K562 (cell line): ENCODE data around the gene RAB3GAP2. TPM values are rescaled to one million over a fixed set of nuclear protein-coding genes. Genes with fewer than 3 reads are reported as not detected.

Experiments used
- BRD9 ChIP-seq: fragments of 450-650 bp; IDR thresholded peaks from 2 replicates; pipeline ENCODE4 v1.6.1; 2018; ENCODE audit warnings: low read depth; ENCODE audit not compliant: partially characterized antibody
- EP300 ChIP-seq: IDR thresholded peaks from 2 replicates; pipeline ENCODE4 v1.6.1; 2012; ENCODE audit warnings: low read length, improper control_type of control experiment
- ETV1 ChIP-seq: fragments of 450-650 bp; conservative IDR thresholded peaks from 2 replicates; pipeline ENCODE4 v1.6.1; 2016; ENCODE audit warnings: missing genetic modification characterization, control low read depth, low read depth, missing compliant biosample characterization
- FOS ChIP-seq: IDR thresholded peaks from 3 replicates; pipeline ENCODE4 v1.6.1; 2011; ENCODE audit not compliant: insufficient read length; ENCODE audit errors: extremely low read depth
- PRPF4 ChIP-seq: fragments of 200-400 bp; formaldehyde crosslinking; IDR thresholded peaks from one replicate; pipeline ENCODE4 v1.6.1; 2017; ENCODE audit warnings: low read length, low read depth, mild to moderate bottlenecking; ENCODE audit not compliant: insufficient read depth, poor library complexity, severe bottlenecking
- RCOR1 ChIP-seq, 2 experiments: IDR thresholded peaks; 2 replicates each; pipeline ENCODE4 v1.6.1; 2012; ENCODE audit warnings: low read depth in 2 of 2, low read length in 2 of 2, borderline replicate concordance in 1 of 2, improper control_type of control experiment in 1 of 2
- SMARCE1 ChIP-seq: fragments of 450-650 bp; IDR thresholded peaks from 2 replicates; pipeline ENCODE4 v1.7.1; 2016; ENCODE audit warnings: mild to moderate bottlenecking
- SNRNP70 ChIP-seq: fragments of 200-400 bp; formaldehyde crosslinking; optimal IDR thresholded peaks from 2 replicates; pipeline ENCODE3; 2017; ENCODE audit warnings: low read depth, low read length
- SOX6 ChIP-seq: fragments of 450-650 bp; IDR thresholded peaks from 2 replicates; pipeline ENCODE4 v1.6.1; 2014; ENCODE audit warnings: mild to moderate bottlenecking
- SREBF2 ChIP-seq: sonication (generic); formaldehyde crosslinking; IDR thresholded peaks from 2 replicates; pipeline ENCODE4 v1.4.0; 2020; ENCODE audit warnings: mild to moderate bottlenecking, missing genetic modification reagents
- TAF1 ChIP-seq: IDR thresholded peaks from 2 replicates; pipeline ENCODE4 v1.6.1; 2011; ENCODE audit warnings: mild to moderate bottlenecking, low read length, moderate library complexity; ENCODE audit not compliant: insufficient read depth, control insufficient read depth, severe bottlenecking; ENCODE audit errors: extremely low read depth
- TEAD4 ChIP-seq, 2 experiments: sonication (generic) in 1 of 2; formaldehyde crosslinking in 1 of 2; IDR thresholded peaks; 2 replicates each; pipeline versions ENCODE4 v1.6.1 to v1.8.0; 2012 to 2022; ENCODE audit warnings: borderline replicate concordance in 1 of 2, inconsistent platforms in 1 of 2, low read length in 1 of 2, mild to moderate bottlenecking in 1 of 2, missing genetic modification reagents in 1 of 2
- ZNF165 ChIP-seq: fragments of 250-450 bp; sonication (Bioruptor Pico); IDR thresholded peaks from 2 replicates; pipeline ENCODE4 v1.4.0; 2020; ENCODE audit warnings: borderline replicate concordance
- polyA plus RNA-seq, 8 experiments: library from polyadenylated mRNA; depleted of rRNA in 4 of 8; stranded (reverse) in 5 of 8; unstranded in 3 of 8; fragments of >200 nt; fragmentation: Nextera tagmentation in 2 of 8; fragmentation: Illumina TruSeq in 1 of 8; extraction: Ambion mirVana in 2 of 8; extraction: Trizol in 1 of 8; gene quantifications; 2 replicates each; pipeline versions ENCODE4 v1.2.1 to v1.2.3, GENCODE V29; 2011 to 2014; ENCODE audit warnings: inconsistent platforms in 1 of 8, missing spikeins in 1 of 8
- total RNA-seq, 7 experiments: library from RNA; depleted of rRNA in 6 of 7; stranded (reverse); fragments of >200 nt in 6 of 7; fragmentation: Illumina TruSeq in 2 of 7; extraction: Trizol in 2 of 7; gene quantifications; 2 replicates each; pipeline versions ENCODE4 v1.2.1 to v1.2.3, GENCODE V29; 2011 to 2021; ENCODE audit warnings: low replicate concordance in 1 of 7
- TF ChIP-seq, protein P1 (sequence below): fragments of 200-600 bp; sonication (generic); IDR thresholded peaks from one replicate; pipeline ENCODE4 v1.6.1; 2012; ENCODE audit warnings: mild to moderate bottlenecking, low read depth, low read length, inconsistent platforms
- TF ChIP-seq, protein P2 (sequence below): fragments of 450-650 bp; conservative IDR thresholded peaks from 2 replicates; pipeline ENCODE4 v1.6.1; 2016; ENCODE audit warnings: missing genetic modification characterization, low read depth, mild to moderate bottlenecking, missing compliant biosample characterization, moderate library complexity

Gene RAB3GAP2
- total and polyA plus RNA-seq, 9 of the 15 experiments (the other 6 are each of a cell fraction or from before 2014, with no cell fraction given), result 14.1 to 69.1 (median 32.2) TPM

DNA sequence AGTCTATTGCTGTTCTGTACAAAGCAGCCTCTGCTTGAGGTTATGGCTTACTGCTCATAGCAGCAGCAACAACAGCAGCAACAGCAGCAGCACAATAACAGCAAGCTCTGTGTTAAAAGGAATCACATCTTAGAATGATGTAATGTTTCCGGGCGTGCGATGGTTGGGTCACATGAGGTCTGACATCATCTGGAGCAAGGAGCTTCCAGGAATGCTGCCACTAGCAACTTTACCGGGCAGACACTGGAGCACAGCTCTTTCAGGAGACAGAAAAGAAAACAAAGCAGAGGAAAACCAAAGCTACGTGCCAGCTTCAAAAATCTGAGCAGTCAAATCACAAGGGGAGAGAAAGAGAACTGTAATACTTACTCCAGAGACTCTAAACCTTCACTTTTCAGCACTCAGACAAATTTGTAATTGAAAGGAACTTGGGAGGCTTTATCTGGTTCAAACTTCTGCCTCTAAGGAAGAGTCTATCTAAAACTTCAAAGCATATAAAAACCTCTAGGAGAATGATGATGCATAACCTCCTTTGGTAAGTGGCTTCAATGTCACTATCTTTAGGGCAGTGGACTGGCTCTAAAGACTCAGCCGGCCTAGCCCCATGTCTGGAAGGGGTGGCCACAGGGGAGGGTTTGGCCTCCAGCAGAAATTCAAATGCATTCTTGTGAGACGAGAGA, 28.3 kb upstream of the RAB3GAP2 start (continued):
- TF ChIP-seq, protein P1, sequence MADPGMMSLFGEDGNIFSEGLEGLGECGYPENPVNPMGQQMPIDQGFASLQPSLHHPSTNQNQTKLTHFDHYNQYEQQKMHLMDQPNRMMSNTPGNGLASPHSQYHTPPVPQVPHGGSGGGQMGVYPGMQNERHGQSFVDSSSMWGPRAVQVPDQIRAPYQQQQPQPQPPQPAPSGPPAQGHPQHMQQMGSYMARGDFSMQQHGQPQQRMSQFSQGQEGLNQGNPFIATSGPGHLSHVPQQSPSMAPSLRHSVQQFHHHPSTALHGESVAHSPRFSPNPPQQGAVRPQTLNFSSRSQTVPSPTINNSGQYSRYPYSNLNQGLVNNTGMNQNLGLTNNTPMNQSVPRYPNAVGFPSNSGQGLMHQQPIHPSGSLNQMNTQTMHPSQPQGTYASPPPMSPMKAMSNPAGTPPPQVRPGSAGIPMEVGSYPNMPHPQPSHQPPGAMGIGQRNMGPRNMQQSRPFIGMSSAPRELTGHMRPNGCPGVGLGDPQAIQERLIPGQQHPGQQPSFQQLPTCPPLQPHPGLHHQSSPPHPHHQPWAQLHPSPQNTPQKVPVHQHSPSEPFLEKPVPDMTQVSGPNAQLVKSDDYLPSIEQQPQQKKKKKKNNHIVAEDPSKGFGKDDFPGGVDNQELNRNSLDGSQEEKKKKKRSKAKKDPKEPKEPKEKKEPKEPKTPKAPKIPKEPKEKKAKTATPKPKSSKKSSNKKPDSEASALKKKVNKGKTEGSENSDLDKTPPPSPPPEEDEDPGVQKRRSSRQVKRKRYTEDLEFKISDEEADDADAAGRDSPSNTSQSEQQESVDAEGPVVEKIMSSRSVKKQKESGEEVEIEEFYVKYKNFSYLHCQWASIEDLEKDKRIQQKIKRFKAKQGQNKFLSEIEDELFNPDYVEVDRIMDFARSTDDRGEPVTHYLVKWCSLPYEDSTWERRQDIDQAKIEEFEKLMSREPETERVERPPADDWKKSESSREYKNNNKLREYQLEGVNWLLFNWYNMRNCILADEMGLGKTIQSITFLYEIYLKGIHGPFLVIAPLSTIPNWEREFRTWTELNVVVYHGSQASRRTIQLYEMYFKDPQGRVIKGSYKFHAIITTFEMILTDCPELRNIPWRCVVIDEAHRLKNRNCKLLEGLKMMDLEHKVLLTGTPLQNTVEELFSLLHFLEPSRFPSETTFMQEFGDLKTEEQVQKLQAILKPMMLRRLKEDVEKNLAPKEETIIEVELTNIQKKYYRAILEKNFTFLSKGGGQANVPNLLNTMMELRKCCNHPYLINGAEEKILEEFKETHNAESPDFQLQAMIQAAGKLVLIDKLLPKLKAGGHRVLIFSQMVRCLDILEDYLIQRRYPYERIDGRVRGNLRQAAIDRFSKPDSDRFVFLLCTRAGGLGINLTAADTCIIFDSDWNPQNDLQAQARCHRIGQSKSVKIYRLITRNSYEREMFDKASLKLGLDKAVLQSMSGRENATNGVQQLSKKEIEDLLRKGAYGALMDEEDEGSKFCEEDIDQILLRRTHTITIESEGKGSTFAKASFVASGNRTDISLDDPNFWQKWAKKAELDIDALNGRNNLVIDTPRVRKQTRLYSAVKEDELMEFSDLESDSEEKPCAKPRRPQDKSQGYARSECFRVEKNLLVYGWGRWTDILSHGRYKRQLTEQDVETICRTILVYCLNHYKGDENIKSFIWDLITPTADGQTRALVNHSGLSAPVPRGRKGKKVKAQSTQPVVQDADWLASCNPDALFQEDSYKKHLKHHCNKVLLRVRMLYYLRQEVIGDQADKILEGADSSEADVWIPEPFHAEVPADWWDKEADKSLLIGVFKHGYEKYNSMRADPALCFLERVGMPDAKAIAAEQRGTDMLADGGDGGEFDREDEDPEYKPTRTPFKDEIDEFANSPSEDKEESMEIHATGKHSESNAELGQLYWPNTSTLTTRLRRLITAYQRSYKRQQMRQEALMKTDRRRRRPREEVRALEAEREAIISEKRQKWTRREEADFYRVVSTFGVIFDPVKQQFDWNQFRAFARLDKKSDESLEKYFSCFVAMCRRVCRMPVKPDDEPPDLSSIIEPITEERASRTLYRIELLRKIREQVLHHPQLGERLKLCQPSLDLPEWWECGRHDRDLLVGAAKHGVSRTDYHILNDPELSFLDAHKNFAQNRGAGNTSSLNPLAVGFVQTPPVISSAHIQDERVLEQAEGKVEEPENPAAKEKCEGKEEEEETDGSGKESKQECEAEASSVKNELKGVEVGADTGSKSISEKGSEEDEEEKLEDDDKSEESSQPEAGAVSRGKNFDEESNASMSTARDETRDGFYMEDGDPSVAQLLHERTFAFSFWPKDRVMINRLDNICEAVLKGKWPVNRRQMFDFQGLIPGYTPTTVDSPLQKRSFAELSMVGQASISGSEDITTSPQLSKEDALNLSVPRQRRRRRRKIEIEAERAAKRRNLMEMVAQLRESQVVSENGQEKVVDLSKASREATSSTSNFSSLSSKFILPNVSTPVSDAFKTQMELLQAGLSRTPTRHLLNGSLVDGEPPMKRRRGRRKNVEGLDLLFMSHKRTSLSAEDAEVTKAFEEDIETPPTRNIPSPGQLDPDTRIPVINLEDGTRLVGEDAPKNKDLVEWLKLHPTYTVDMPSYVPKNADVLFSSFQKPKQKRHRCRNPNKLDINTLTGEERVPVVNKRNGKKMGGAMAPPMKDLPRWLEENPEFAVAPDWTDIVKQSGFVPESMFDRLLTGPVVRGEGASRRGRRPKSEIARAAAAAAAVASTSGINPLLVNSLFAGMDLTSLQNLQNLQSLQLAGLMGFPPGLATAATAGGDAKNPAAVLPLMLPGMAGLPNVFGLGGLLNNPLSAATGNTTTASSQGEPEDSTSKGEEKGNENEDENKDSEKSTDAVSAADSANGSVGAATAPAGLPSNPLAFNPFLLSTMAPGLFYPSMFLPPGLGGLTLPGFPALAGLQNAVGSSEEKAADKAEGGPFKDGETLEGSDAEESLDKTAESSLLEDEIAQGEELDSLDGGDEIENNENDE, result no peak
- TF ChIP-seq, protein P2, sequence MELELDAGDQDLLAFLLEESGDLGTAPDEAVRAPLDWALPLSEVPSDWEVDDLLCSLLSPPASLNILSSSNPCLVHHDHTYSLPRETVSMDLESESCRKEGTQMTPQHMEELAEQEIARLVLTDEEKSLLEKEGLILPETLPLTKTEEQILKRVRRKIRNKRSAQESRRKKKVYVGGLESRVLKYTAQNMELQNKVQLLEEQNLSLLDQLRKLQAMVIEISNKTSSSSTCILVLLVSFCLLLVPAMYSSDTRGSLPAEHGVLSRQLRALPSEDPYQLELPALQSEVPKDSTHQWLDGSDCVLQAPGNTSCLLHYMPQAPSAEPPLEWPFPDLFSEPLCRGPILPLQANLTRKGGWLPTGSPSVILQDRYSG (tag), result no peak
- TF ChIP-seq RCOR1 (IDR thresholded peaks at IDR 0.05; ENCODE audit: borderline replicate concordance in 1 of 2, low read depth in 2 of 2, low read length in 2 of 2) (peak; percentile 56 to 86), SREBF2 (CRISPR knock-in tag) (no peak), FOS (no peak), BRD9 (no peak), SOX6 (peak; percentile 67), TAF1 (peak; percentile 34), SNRNP70 (no peak), EP300 (peak; percentile 30; the same call in 1 of the 2 replicates), ETV1 (tag) (peak; percentile 94), PRPF4 (no peak), SMARCE1 (peak; percentile 59; the same call in 1 of the 2 replicates), TEAD4 (IDR thresholded peaks at IDR 0.05; ENCODE audit: low read length) (peak; percentile 67), TEAD4 (CRISPR knock-in tag; IDR thresholded peaks at IDR 0.05; ENCODE audit: borderline replicate concordance) (no peak), ZNF165 (CRISPR knock-in tag) (no peak)
